Measurements from ENCODE around the gene CARHSP1.

Gene CARHSP1

DNA sequence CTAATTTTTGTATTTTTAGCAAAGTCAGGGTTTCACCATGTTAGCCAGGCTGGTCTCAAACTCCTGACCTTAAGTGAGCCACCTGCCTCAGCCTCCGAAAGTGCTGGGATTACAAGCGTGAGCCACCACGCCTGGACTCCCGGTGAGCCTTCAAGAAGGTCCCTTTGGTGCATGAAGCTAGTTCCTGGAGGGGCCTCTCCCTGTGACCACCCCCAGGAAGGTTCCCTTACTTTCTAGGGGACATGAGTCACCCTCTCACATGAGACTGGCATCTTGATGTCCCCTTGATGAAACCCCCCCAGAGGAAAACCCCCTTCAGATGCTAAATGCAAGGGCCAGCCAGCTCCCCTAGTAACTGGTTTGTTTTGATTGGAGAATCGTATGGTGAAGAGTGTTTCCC lies 12.8 kb downstream of the CARHSP1 start:
- TF ChIP-seq, protein P1, sequence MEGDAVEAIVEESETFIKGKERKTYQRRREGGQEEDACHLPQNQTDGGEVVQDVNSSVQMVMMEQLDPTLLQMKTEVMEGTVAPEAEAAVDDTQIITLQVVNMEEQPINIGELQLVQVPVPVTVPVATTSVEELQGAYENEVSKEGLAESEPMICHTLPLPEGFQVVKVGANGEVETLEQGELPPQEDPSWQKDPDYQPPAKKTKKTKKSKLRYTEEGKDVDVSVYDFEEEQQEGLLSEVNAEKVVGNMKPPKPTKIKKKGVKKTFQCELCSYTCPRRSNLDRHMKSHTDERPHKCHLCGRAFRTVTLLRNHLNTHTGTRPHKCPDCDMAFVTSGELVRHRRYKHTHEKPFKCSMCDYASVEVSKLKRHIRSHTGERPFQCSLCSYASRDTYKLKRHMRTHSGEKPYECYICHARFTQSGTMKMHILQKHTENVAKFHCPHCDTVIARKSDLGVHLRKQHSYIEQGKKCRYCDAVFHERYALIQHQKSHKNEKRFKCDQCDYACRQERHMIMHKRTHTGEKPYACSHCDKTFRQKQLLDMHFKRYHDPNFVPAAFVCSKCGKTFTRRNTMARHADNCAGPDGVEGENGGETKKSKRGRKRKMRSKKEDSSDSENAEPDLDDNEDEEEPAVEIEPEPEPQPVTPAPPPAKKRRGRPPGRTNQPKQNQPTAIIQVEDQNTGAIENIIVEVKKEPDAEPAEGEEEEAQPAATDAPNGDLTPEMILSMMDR (IDR thresholded peaks at IDR 0.05; ENCODE audit: control extremely low read depth, extremely low read depth, low read depth, missing control alignments): no peak
- POLR2A ChIA-PET: no interaction called here
- CTCF ChIA-PET: interaction anchor here (0.9 to 1.0 kb wide), 2 partner anchors 13 to 35 kb away, joined by 3 to 4 read pairs; partner anchors contain the start of gene CARHSP1
- DNase-seq (ENCODE audit: extremely low spot score): no peak

DNA sequence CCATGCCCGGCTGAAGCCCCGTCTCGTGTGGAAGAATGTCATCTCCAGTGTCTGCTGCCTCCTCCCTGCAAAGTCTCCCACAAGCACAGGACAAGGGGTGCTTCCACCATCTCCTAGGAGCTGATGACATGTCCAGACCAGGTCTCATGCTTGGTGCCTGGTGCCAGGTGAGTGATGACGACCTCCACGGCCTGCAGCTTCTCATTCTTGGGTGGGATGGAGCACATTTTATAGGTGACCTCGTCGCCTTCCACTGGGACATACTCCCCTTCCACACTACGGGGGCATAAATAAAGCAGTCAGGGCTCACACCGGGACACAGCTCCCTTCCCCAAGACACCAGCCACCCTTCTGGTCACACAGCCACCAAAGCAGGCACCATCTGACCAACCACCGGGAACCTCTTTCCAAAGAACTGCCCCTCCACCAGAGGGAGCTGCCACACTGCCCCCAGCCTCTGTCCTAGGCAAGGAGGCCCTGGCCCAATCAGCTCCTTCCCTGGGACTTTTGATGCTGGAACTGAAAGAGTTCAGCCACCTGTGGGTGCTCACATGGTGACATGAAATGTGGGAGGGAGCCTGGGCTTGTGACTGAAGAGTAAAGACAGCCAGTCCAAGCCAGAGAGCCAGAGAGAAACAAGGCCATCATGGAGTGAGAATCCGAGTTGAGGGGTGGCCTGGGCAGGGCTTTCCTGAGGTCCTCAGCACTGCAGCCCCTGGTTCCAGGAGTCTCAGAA lies 13.6 kb downstream of the CARHSP1 start:
- POLR2A ChIA-PET: no interaction called here
- CTCF ChIA-PET: interaction anchor here (0.9 to 2.3 kb wide), 3 partner anchors 9 to 13 kb away, joined by 3 to 7 read pairs (median 6); partner anchors contain the start of gene CARHSP1
- TF ChIP-seq, protein P1 (IDR thresholded peaks at IDR 0.05; ENCODE audit: control extremely low read depth, extremely low read depth, low read depth, missing control alignments): no peak
- no peak for DNase-seq (ENCODE audit: extremely low spot score)

DNA sequence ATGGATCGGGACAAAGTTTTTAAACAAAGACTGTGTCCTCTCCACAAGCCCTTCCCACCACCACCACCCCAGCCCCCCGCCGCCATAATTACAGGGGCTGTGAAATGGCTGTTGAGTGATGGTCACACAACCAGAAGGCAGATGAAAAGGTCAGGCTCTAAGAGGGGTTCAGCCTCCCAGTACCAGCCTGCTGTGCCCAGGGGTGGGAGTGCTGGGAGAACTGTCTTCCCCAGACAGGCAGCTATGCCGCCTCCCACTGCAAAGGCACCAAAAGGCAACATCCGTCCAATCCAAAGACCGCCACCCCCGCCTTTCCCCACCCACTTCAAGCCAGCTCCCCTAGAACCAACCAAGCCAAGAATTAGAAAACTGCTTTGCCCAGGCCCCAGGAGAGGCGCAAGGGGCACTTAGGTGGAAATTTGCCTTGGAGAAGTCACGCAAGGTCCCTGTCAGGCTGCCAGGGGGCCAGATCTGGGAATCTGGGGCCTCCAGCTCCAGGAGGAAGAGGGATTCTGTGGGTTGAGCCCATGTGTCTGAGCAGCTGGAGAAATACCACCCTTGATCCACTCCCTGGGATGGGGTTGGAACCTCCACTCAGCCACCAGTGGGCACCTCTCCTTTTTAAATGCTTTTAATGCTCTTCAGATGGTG lies 14.4 kb downstream of the CARHSP1 start:
- ChIA-PET CTCF (interaction anchor here (1.6 to 2.3 kb wide), 4 partner anchors 10 to 33 kb away, joined by 6 to 8 read pairs (median 6); no protein-coding TSS in a partner anchor), POLR2A (interaction anchor here (1.0 kb wide), 1 partner anchor 273 kb away, joined by 3 read pairs; no protein-coding TSS in a partner anchor)
- no peak for DNase-seq (ENCODE audit: extremely low spot score)
- TF ChIP-seq, protein P1 (IDR thresholded peaks at IDR 0.05; ENCODE audit: control extremely low read depth, extremely low read depth, low read depth, missing control alignments): no peak

DNA sequence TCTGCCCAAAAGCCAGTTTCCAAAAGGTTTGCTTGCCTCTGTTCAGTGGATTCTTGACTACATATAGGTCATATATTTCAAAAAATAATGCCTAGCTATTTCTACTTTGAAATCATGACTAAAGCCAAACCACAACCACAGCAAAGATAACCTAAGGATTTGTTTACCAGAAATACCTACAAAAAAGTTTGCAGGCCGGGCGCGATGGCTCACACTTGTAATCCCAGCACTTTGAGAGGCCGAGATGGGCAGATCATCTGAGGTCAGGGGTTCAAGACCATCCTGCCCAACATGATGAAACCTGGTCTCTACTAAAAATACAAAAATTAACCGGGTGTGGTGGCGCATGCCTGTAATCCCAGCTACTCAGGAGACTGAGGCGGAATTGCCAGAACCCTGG lies 15.2 kb downstream of the CARHSP1 start:
- DNase-seq (ENCODE audit: extremely low spot score): no peak
- TF ChIP-seq, protein P1 (IDR thresholded peaks at IDR 0.05; ENCODE audit: control extremely low read depth, extremely low read depth, low read depth, missing control alignments): no peak
- ChIA-PET POLR2A (interaction anchor here (1.0 kb wide), 1 partner anchor 274 kb away, joined by 3 read pairs; no protein-coding TSS in a partner anchor), CTCF (interaction anchor here (1.8 to 2.3 kb wide), 3 partner anchors 13 to 32 kb away, joined by 6 to 8 read pairs (median 7); no protein-coding TSS in a partner anchor)

DNA sequence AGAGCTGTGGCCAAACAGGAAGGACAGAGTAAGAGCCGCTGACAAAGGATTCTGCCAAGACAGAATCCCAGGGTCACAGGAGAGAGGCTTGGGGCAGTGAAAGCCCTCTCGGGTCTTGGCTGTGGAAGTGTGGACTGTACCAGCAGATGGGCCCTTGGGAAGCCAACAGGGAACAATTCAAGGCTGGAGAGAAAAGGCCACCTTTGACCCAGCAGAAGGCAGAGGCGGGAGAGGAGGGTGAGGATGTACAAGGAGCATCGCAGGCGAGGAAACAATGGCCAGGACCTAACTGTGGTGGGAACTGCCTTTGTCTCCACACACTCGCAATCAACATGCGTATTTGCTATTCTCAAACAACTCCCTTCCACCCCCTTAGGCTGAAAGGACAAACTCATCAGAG lies 15.7 kb downstream of the CARHSP1 start:
- DNase-seq (ENCODE audit: extremely low spot score): no peak
- TF ChIP-seq, protein P1 (IDR thresholded peaks at IDR 0.05; ENCODE audit: control extremely low read depth, extremely low read depth, low read depth, missing control alignments): no peak
- ChIA-PET CTCF (interaction anchor here (1.8 to 2.3 kb wide), 3 partner anchors 13 to 31 kb away, joined by 6 to 8 read pairs (median 7); no protein-coding TSS in a partner anchor), POLR2A (no interaction called here)

DNA sequence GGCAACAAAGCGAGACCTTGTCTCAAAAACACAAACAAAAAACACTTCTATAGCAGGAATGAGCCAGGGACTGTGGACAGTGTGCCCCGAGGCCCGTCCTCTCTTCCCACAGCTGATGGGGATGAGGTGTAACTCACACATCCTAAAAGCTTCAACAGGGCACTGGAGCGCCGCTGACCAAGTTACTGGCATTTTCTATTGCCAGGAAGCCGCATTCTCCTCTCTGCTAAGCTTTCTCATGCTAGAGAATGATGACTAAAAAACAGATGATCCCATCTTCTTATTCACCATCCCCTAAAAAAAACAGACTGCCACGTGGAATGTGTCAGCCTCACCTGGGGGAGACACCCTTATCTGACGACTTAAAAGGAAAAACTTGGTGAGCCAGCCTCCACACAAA lies 16.3 kb downstream of the CARHSP1 start:
- TF ChIP-seq, protein P1 (IDR thresholded peaks at IDR 0.05; ENCODE audit: control extremely low read depth, extremely low read depth, low read depth, missing control alignments): no peak
- no peak for DNase-seq (ENCODE audit: extremely low spot score)
- ChIA-PET POLR2A (no interaction called here), CTCF (interaction anchor here (1.8 to 2.5 kb wide), 2 partner anchors 28 to 30 kb away, joined by 6 to 8 read pairs; no protein-coding TSS in a partner anchor)

Measured in GM10248 (cell line).